K562 (cell line): ENCODE measurements around the gene GYG2. TPM values are rescaled to one million over a fixed set of nuclear protein-coding genes. Genes with fewer than 3 reads are reported as not detected.
A peak's percentile ranks its signal among the peaks of the same experiment; 100 is the strongest.

Experiments
- CBFA2T2 ChIP-seq: fragments of 450-650 bp; conservative IDR thresholded peaks from 2 replicates; pipeline ENCODE4 v1.6.1; 2017; ENCODE audit warnings: mild to moderate bottlenecking
- CXXC5 ChIP-seq: fragments of 250-450 bp; sonication (Bioruptor Pico); IDR thresholded peaks from 2 replicates; pipeline ENCODE4 v1.8.0; 2022; ENCODE audit warnings: inconsistent platforms, mild to moderate bottlenecking, moderate library complexity
- ELK3 ChIP-seq: fragments of 450-650 bp; formaldehyde crosslinking; IDR thresholded peaks from 2 replicates; pipeline ENCODE4 v1.4.0; 2020; ENCODE audit warnings: mild to moderate bottlenecking
- ETV6 ChIP-seq, 3 experiments: fragments of 150-350 bp in 1 of 3; sonication (generic) in 1 of 3; formaldehyde crosslinking in 1 of 3; IDR thresholded peaks; 2 replicates each; pipeline versions ENCODE4 v1.6.1 to v1.8.0; 2014 to 2022; ENCODE audit warnings: borderline replicate concordance in 2 of 3, low read depth in 2 of 3, antibody characterized with exemption in 1 of 3, low read length in 1 of 3, mild to moderate bottlenecking in 1 of 3, missing genetic modification reagents in 1 of 3
- GTF2A2 ChIP-seq: IDR thresholded peaks from 2 replicates; pipeline ENCODE4 v1.6.1; 2016; ENCODE audit warnings: mild to moderate bottlenecking, missing genetic modification characterization, missing compliant biosample characterization
- ID3 ChIP-seq, 2 experiments: fragments of 250-450 bp in 1 of 2; fragments of 450-650 bp in 1 of 2; sonication (Bioruptor Pico) in 1 of 2; IDR thresholded peaks; 2 replicates each; pipeline versions ENCODE4 v1.6.1 to v1.8.0; 2016 to 2021; ENCODE audit warnings: mild to moderate bottlenecking in 2 of 2, moderate library complexity in 2 of 2, missing compliant biosample characterization in 1 of 2, missing genetic modification characterization in 1 of 2
- SMAD4 ChIP-seq: fragments of 250-450 bp; sonication (Bioruptor Pico); conservative IDR thresholded peaks from 2 replicates; pipeline ENCODE4 v1.8.0; 2021; ENCODE audit warnings: inconsistent platforms, mild to moderate bottlenecking, moderate library complexity
- TCFL5 ChIP-seq: fragments of 250-450 bp; sonication (Bioruptor Pico); conservative IDR thresholded peaks from 2 replicates; pipeline ENCODE4 v1.6.1; 2021; ENCODE audit warnings: mild to moderate bottlenecking, moderate library complexity, matching md5 sums
- ZNF583 ChIP-seq: fragments of 250-450 bp; sonication (Bioruptor Pico); IDR thresholded peaks from 2 replicates; pipeline ENCODE4 v1.4.0; 2020
- ZNF668 ChIP-seq: fragments of 250-450 bp; sonication (Bioruptor Pico); IDR thresholded peaks from 2 replicates; pipeline ENCODE4 v1.8.0; 2022; ENCODE audit warnings: mild to moderate bottlenecking, inconsistent platforms
- polyA plus RNA-seq, 8 experiments: library from polyadenylated mRNA; depleted of rRNA in 4 of 8; stranded (reverse) in 5 of 8; unstranded in 3 of 8; fragments of >200 nt; fragmentation: Nextera tagmentation in 2 of 8; fragmentation: Illumina TruSeq in 1 of 8; extraction: Ambion mirVana in 2 of 8; extraction: Trizol in 1 of 8; gene quantifications; 2 replicates each; pipeline versions ENCODE4 v1.2.1 to v1.2.3, GENCODE V29; 2011 to 2014; ENCODE audit warnings: inconsistent platforms in 1 of 8, missing spikeins in 1 of 8
- total RNA-seq, 7 experiments: library from RNA; depleted of rRNA in 6 of 7; stranded (reverse); fragments of >200 nt in 6 of 7; fragmentation: Illumina TruSeq in 2 of 7; extraction: Trizol in 2 of 7; gene quantifications; 2 replicates each; pipeline versions ENCODE4 v1.2.1 to v1.2.3, GENCODE V29; 2011 to 2021; ENCODE audit warnings: low replicate concordance in 1 of 7
- TF ChIP-seq, protein P1 (sequence below): fragments of 450-650 bp; IDR thresholded peaks from 2 replicates; pipeline ENCODE4 v1.6.1; 2016; ENCODE audit warnings: missing biosample characterization, missing genetic modification characterization
- TF ChIP-seq, protein P2 (sequence below), 2 experiments: fragments of 200-800 bp in 1 of 2; sonication (Bioruptor generic) in 1 of 2; sonication (generic) in 1 of 2; formaldehyde crosslinking in 1 of 2; IDR thresholded peaks in 1 of 2; conservative IDR thresholded peaks in 1 of 2; 2 replicates each; pipeline versions ENCODE4 v1.5.0 to v1.6.1; 2016 to 2020; ENCODE audit warnings: missing compliant biosample characterization in 1 of 2, missing genetic modification characterization in 1 of 2, missing genetic modification reagents in 1 of 2
- TF ChIP-seq, protein P3 (sequence below): fragments of 250-450 bp; sonication (Bioruptor Pico); IDR thresholded peaks from 2 replicates; pipeline ENCODE4 v1.4.0; 2020; ENCODE audit warnings: mild to moderate bottlenecking, moderate library complexity

Gene GYG2
- total and polyA plus RNA-seq, 9 of the 15 experiments (the other 6 are each of a cell fraction or from before 2014, with no cell fraction given) = 0.24 to 4.4 (median 2.9) TPM

GRCh38 chrX:2782778-2783177 lies 46.0 kb upstream of the GYG2 start (continued):
- TF ChIP-seq ZNF668 (CRISPR knock-in tag) (peak; percentile 81; the same call in 1 of the 2 replicates), TCFL5 (0 out of 2 replicates have a peak, but pooled peaks have one; percentile 46), ZNF583 (peak; percentile 57; the same call in 1 of the 2 replicates), ID3 (CRISPR knock-in tag; IDR thresholded peaks at IDR 0.05) (no peak), ID3 (tag; IDR thresholded peaks at IDR 0.05) (peak; percentile 73), SMAD4 (CRISPR knock-in tag) (peak; percentile 72), CXXC5 (CRISPR knock-in tag) (peak; percentile 43; the same call in 1 of the 2 replicates), GTF2A2 (tag) (0 out of 2 replicates have a peak, but pooled peaks have one; percentile 63), ETV6 (IDR thresholded peaks at IDR 0.05; ENCODE audit: borderline replicate concordance in 1 of 2, low read depth in 2 of 2, low read length in 1 of 2) (no peak), ETV6 (CRISPR knock-in tag; IDR thresholded peaks at IDR 0.05; ENCODE audit: borderline replicate concordance) (no peak), CBFA2T2 (no peak), ELK3 (CRISPR knock-in tag) (no peak)
- TF ChIP-seq, protein P1, sequence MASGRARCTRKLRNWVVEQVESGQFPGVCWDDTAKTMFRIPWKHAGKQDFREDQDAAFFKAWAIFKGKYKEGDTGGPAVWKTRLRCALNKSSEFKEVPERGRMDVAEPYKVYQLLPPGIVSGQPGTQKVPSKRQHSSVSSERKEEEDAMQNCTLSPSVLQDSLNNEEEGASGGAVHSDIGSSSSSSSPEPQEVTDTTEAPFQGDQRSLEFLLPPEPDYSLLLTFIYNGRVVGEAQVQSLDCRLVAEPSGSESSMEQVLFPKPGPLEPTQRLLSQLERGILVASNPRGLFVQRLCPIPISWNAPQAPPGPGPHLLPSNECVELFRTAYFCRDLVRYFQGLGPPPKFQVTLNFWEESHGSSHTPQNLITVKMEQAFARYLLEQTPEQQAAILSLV = peak; percentile 63; the same call in 1 of the 2 replicates
- TF ChIP-seq, protein P2, sequence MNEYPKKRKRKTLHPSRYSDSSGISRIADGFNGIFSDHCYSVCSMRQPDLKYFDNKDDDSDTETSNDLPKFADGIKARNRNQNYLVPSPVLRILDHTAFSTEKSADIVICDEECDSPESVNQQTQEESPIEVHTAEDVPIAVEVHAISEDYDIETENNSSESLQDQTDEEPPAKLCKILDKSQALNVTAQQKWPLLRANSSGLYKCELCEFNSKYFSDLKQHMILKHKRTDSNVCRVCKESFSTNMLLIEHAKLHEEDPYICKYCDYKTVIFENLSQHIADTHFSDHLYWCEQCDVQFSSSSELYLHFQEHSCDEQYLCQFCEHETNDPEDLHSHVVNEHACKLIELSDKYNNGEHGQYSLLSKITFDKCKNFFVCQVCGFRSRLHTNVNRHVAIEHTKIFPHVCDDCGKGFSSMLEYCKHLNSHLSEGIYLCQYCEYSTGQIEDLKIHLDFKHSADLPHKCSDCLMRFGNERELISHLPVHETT (CRISPR knock-in tag; conservative IDR thresholded peaks at IDR 0.05 in 1 of 2, IDR thresholded peaks at IDR 0.05 in 1 of 2) = peak in 1 of 2 experiments; percentile 50; a peak in 1 of 4 replicates
- TF ChIP-seq, protein P3, sequence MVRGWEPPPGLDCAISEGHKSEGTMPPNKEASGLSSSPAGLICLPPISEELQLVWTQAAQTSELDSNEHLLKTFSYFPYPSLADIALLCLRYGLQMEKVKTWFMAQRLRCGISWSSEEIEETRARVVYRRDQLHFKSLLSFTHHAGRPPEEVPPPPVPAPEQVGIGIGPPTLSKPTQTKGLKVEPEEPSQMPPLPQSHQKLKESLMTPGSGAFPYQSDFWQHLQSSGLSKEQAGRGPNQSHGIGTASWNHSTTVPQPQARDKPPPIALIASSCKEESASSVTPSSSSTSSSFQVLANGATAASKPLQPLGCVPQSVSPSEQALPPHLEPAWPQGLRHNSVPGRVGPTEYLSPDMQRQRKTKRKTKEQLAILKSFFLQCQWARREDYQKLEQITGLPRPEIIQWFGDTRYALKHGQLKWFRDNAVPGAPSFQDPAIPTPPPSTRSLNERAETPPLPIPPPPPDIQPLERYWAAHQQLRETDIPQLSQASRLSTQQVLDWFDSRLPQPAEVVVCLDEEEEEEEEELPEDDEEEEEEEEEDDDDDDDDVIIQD (CRISPR knock-in tag) = 0 out of 2 replicates have a peak, but pooled peaks have one; percentile 75
- TF ChIP-seq, all 486 proteins: peak for 30
